GM23338 (cell line): ENCODE data around the gene GGNBP2. TPM values are rescaled to one million over a fixed set of nuclear protein-coding genes. Genes with fewer than 3 reads are reported as not detected.

Source experiments
- ATAC-seq: fragments of 200-7000 bp; cut with Tn5 transposase; 3 replicates; pipeline ENCODE4 v1.9.1; 2020
- DNase-seq: peaks from one replicate; pipeline ENCODE4 v3.0.0-alpha.2; 2015; ENCODE audit warnings: low spot score
- H2AFZ ChIP-seq: fragments of 200-600 bp; sonication (generic); 2 replicates; pipeline ENCODE4 v1.8.0; 2016; ENCODE audit warnings: antibody characterized with exemption, mild to moderate bottlenecking, moderate library complexity
- H3F3A ChIP-seq: fragments of 200-600 bp; sonication (generic); replicated peaks from 2 replicates; pipeline ENCODE4 v1.8.0; 2017; ENCODE audit warnings: antibody characterized with exemption, mixed run types, low read depth
- H3K27ac ChIP-seq: fragments of 200-600 bp; sonication (generic); 2 replicates; pipeline ENCODE4 v1.6.1; 2016; ENCODE audit warnings: low read depth
- H3K27me3 ChIP-seq: fragments of 200-600 bp; sonication (generic); 2 replicates; pipeline ENCODE4 v1.8.0; 2016; ENCODE audit warnings: mild to moderate bottlenecking, mixed run types, moderate library complexity; ENCODE audit not compliant: insufficient read depth
- H3K36me3 ChIP-seq: fragments of 200-600 bp; sonication (generic); 2 replicates; pipeline ENCODE4 v1.8.0; 2016; ENCODE audit warnings: mild to moderate bottlenecking; ENCODE audit not compliant: insufficient read depth
- H3K4me1 ChIP-seq: fragments of 200-600 bp; sonication (generic); 2 replicates; pipeline ENCODE4 v1.8.0; 2016; ENCODE audit warnings: mild to moderate bottlenecking, moderate library complexity; ENCODE audit not compliant: insufficient read depth
- H3K4me2 ChIP-seq: fragments of 200-600 bp; sonication (generic); 2 replicates; pipeline ENCODE4 v1.7.1; 2017; ENCODE audit warnings: mixed run types
- H3K4me3 ChIP-seq: fragments of 200-600 bp; sonication (generic); 2 replicates; pipeline ENCODE4 v1.6.1; 2016; ENCODE audit warnings: mixed run types
- H3K79me2 ChIP-seq: fragments of 200-600 bp; sonication (generic); replicated peaks from 2 replicates; pipeline ENCODE4 v1.8.0; 2017; ENCODE audit warnings: mild to moderate bottlenecking; ENCODE audit not compliant: insufficient read depth
- H3K9me2 ChIP-seq: fragments of 200-600 bp; sonication (generic); 2 replicates; pipeline ENCODE4 v1.8.0; 2017; ENCODE audit not compliant: insufficient read depth
- H4K20me1 ChIP-seq: fragments of 200-600 bp; sonication (generic); replicated peaks from 2 replicates; pipeline ENCODE4 v1.8.0; 2017; ENCODE audit warnings: mild to moderate bottlenecking; ENCODE audit not compliant: insufficient read depth
- H3K27ac Mint-ChIP-seq: 2 replicates; pipeline ENCODE4 v1.8.0; 2020; ENCODE audit warnings: inconsistent platforms, mild to moderate bottlenecking, moderate library complexity, mixed read lengths
- H3K27me3 Mint-ChIP-seq: 3 replicates; pipeline ENCODE4 v1.8.0; 2022; ENCODE audit warnings: low read depth, mild to moderate bottlenecking, moderate library complexity, mixed read lengths, inconsistent platforms; ENCODE audit not compliant: insufficient read depth, poor library complexity
- H3K36me3 Mint-ChIP-seq: 3 replicates; pipeline ENCODE4 v1.8.0; 2021; ENCODE audit warnings: low read depth, mild to moderate bottlenecking, inconsistent platforms, moderate library complexity, mixed read lengths
- H3K4me1 Mint-ChIP-seq: 3 replicates; pipeline ENCODE4 v1.8.0; 2020; ENCODE audit warnings: mild to moderate bottlenecking, inconsistent platforms, mixed read lengths
- H3K4me3 Mint-ChIP-seq: 3 replicates; pipeline ENCODE4 v1.8.0; 2021; ENCODE audit warnings: moderate library complexity, mild to moderate bottlenecking, inconsistent platforms, mixed read lengths
- H3K9me3 Mint-ChIP-seq: 3 replicates; pipeline ENCODE4 v1.8.0; 2020; ENCODE audit warnings: moderate library complexity, mild to moderate bottlenecking, inconsistent platforms, mixed read lengths
- EZH2 ChIP-seq: fragments of 200-600 bp; sonication (generic); IDR thresholded peaks from one replicate; pipeline ENCODE4 v1.8.0; 2017; ENCODE audit warnings: antibody characterized with exemption, mild to moderate bottlenecking, low read depth; ENCODE audit not compliant: unreplicated experiment
- ZNF114 ChIP-seq: fragments of 250-450 bp; sonication (Bioruptor Pico); IDR thresholded peaks from 2 replicates; pipeline ENCODE4 v1.5.0; 2020; ENCODE audit warnings: mild to moderate bottlenecking, moderate library complexity
- polyA plus RNA-seq: library from polyadenylated mRNA; unstranded; fragments of >200 nt; fragmentation: Nextera tagmentation; extraction: Ambion mirVana; gene quantifications from 2 replicates; pipeline ENCODE4 v1.2.1, GENCODE V29; 2016
- total RNA-seq: library from RNA; depleted of rRNA; stranded (reverse); fragments of >200 nt; shearing (Covaris generic); gene quantifications from 2 replicates; pipeline ENCODE4 v1.2.3, GENCODE V29; 2014
- TF ChIP-seq, protein P1 (sequence below): IDR thresholded peaks from one replicate; pipeline ENCODE4 v1.6.1; 2018; ENCODE audit warnings: antibody characterized with exemption; ENCODE audit not compliant: unreplicated experiment
- TF ChIP-seq, protein P2 (sequence below): fragments of 250-450 bp; sonication (Bioruptor Pico); IDR thresholded peaks from 2 replicates; pipeline ENCODE4 v1.5.0; 2020; ENCODE audit warnings: mild to moderate bottlenecking, moderate library complexity
- TF ChIP-seq, protein P3 (sequence below), 2 experiments: fragments of 200-600 bp in 1 of 2; sonication (generic) in 1 of 2; conservative IDR thresholded peaks; 2 replicates each; pipeline versions ENCODE4 v1.5.1 to v1.6.1; 2016 to 2017; ENCODE audit warnings: antibody characterized with exemption in 2 of 2, low read depth in 2 of 2, mild to moderate bottlenecking in 2 of 2, moderate library complexity in 1 of 2

The GGNBP2 gene
- total and polyA plus RNA-seq, 2 experiments from 2014 or later, result 40.7 to 41.2 TPM

DNA sequence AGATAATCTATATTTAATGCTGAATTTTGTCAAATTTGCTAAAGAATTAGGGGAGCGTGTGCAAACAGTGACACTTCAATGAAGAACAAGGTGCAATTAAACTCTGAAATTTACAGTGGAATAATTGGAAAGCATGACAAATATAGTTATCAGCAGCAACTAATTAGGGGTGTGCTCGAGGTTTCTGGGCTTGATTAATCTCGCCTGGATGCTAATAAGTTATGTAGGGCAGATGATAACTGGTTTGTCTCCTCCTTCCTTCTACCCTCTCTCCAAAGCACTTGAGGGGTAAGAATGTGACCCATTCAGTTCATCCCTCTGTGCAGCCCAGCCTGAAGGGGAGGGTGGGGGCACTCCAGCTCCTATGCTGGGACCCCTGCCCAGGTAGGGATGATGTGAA lies 78.6 kb downstream of the GGNBP2 start:
- peaks cover 10% of the 10 kb centered on the region for H3K27me3 Mint-ChIP-seq
- H3K9me3 Mint-ChIP-seq, result no peaks in the 10 kb centered on the region

More for the DNA sequence above, 78.6 kb downstream of the GGNBP2 start:
- H3F3A ChIP-seq, result no peaks in the 10 kb centered on the region
- no peaks in the 10 kb centered on the region for H3K9me2 ChIP-seq
- no peaks in the 10 kb centered on the region for H3K4me1 ChIP-seq
- TF ChIP-seq, protein P1, sequence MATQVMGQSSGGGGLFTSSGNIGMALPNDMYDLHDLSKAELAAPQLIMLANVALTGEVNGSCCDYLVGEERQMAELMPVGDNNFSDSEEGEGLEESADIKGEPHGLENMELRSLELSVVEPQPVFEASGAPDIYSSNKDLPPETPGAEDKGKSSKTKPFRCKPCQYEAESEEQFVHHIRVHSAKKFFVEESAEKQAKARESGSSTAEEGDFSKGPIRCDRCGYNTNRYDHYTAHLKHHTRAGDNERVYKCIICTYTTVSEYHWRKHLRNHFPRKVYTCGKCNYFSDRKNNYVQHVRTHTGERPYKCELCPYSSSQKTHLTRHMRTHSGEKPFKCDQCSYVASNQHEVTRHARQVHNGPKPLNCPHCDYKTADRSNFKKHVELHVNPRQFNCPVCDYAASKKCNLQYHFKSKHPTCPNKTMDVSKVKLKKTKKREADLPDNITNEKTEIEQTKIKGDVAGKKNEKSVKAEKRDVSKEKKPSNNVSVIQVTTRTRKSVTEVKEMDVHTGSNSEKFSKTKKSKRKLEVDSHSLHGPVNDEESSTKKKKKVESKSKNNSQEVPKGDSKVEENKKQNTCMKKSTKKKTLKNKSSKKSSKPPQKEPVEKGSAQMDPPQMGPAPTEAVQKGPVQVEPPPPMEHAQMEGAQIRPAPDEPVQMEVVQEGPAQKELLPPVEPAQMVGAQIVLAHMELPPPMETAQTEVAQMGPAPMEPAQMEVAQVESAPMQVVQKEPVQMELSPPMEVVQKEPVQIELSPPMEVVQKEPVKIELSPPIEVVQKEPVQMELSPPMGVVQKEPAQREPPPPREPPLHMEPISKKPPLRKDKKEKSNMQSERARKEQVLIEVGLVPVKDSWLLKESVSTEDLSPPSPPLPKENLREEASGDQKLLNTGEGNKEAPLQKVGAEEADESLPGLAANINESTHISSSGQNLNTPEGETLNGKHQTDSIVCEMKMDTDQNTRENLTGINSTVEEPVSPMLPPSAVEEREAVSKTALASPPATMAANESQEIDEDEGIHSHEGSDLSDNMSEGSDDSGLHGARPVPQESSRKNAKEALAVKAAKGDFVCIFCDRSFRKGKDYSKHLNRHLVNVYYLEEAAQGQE, result no peak
- TF ChIP-seq, protein P2, sequence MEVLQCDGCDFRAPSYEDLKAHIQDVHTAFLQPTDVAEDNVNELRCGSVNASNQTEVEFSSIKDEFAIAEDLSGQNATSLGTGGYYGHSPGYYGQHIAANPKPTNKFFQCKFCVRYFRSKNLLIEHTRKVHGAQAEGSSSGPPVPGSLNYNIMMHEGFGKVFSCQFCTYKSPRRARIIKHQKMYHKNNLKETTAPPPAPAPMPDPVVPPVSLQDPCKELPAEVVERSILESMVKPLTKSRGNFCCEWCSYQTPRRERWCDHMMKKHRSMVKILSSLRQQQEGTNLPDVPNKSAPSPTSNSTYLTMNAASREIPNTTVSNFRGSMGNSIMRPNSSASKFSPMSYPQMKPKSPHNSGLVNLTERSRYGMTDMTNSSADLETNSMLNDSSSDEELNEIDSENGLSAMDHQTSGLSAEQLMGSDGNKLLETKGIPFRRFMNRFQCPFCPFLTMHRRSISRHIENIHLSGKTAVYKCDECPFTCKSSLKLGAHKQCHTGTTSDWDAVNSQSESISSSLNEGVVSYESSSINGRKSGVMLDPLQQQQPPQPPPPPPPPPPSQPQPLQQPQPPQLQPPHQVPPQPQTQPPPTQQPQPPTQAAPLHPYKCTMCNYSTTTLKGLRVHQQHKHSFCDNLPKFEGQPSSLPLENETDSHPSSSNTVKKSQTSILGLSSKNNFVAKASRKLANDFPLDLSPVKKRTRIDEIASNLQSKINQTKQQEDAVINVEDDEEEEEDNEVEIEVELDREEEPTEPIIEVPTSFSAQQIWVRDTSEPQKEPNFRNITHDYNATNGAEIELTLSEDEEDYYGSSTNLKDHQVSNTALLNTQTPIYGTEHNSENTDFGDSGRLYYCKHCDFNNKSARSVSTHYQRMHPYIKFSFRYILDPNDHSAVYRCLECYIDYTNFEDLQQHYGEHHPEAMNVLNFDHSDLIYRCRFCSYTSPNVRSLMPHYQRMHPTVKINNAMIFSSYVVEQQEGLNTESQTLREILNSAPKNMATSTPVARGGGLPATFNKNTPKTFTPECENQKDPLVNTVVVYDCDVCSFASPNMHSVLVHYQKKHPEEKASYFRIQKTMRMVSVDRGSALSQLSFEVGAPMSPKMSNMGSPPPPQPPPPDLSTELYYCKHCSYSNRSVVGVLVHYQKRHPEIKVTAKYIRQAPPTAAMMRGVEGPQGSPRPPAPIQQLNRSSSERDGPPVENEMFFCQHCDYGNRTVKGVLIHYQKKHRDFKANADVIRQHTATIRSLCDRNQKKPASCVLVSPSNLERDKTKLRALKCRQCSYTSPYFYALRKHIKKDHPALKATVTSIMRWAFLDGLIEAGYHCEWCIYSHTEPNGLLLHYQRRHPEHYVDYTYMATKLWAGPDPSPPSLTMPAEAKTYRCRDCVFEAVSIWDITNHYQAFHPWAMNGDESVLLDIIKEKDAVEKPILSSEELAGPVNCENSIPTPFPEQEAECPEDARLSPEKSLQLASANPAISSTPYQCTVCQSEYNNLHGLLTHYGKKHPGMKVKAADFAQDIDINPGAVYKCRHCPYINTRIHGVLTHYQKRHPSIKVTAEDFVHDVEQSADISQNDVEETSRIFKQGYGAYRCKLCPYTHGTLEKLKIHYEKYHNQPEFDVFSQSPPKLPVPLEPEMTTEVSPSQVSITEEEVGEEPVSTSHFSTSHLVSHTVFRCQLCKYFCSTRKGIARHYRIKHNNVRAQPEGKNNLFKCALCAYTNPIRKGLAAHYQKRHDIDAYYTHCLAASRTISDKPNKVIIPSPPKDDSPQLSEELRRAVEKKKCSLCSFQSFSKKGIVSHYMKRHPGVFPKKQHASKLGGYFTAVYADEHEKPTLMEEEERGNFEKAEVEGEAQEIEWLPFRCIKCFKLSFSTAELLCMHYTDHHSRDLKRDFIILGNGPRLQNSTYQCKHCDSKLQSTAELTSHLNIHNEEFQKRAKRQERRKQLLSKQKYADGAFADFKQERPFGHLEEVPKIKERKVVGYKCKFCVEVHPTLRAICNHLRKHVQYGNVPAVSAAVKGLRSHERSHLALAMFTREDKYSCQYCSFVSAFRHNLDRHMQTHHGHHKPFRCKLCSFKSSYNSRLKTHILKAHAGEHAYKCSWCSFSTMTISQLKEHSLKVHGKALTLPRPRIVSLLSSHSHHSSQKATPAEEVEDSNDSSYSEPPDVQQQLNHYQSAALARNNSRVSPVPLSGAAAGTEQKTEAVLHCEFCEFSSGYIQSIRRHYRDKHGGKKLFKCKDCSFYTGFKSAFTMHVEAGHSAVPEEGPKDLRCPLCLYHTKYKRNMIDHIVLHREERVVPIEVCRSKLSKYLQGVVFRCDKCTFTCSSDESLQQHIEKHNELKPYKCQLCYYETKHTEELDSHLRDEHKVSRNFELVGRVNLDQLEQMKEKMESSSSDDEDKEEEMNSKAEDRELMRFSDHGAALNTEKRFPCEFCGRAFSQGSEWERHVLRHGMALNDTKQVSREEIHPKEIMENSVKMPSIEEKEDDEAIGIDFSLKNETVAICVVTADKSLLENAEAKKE (CRISPR knock-in tag), result no peak
- TF ChIP-seq, protein P3, sequence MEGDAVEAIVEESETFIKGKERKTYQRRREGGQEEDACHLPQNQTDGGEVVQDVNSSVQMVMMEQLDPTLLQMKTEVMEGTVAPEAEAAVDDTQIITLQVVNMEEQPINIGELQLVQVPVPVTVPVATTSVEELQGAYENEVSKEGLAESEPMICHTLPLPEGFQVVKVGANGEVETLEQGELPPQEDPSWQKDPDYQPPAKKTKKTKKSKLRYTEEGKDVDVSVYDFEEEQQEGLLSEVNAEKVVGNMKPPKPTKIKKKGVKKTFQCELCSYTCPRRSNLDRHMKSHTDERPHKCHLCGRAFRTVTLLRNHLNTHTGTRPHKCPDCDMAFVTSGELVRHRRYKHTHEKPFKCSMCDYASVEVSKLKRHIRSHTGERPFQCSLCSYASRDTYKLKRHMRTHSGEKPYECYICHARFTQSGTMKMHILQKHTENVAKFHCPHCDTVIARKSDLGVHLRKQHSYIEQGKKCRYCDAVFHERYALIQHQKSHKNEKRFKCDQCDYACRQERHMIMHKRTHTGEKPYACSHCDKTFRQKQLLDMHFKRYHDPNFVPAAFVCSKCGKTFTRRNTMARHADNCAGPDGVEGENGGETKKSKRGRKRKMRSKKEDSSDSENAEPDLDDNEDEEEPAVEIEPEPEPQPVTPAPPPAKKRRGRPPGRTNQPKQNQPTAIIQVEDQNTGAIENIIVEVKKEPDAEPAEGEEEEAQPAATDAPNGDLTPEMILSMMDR (conservative IDR thresholded peaks at IDR 0.05; ENCODE audit: low read depth in 2 of 2), result no peak
- no peak for TF ChIP-seq ZNF114 (CRISPR knock-in tag)
- no peak for TF ChIP-seq EZH2
- H3K79me2 ChIP-seq, result no peaks in the 10 kb centered on the region
- H3K36me3 ChIP-seq, result no peaks in the 10 kb centered on the region
- H4K20me1 ChIP-seq, result no peaks in the 10 kb centered on the region; the same call in 1 of the 2 replicates
- Mint-ChIP-seq H3K4me3 (no peak overlapping the region; the same call in 2 of the 3 replicates), H3K27ac (no peak overlapping the region), H3K36me3 (no peaks in the 10 kb centered on the region), H3K4me1 (peaks cover 14% of the 10 kb centered on the region)
- no peaks in the 10 kb centered on the region for H3K27me3 ChIP-seq
- no peak overlapping the region for H3K4me3 ChIP-seq
- H2AFZ ChIP-seq, result no peak overlapping the region
- no peak for ATAC-seq
- H3K27ac ChIP-seq, result no peak overlapping the region
- DNase-seq, result no peak
- no peak overlapping the region for H3K4me2 ChIP-seq
